Right atrium auricular region (tissue), 2 donors: ENCODE results near the gene CASS4. TPM values are rescaled to one million over a fixed set of nuclear protein-coding genes. Genes with fewer than 3 reads are reported as not detected.

Source experiments
- DNase-seq: peaks from one replicate; pipeline ENCODE4 v3.0.0-alpha.2; 2019; ENCODE audit warnings: low spot score
- H3K27ac ChIP-seq, 2 donors: fragments of 200-600 bp; sonication (generic); 1 replicate in 1 of 2; 2 replicates in 1 of 2; pipeline ENCODE4 v1.5.1; 2016 to 2019
- H3K27me3 ChIP-seq, 2 donors: fragments of 200-600 bp; sonication (generic); one replicate each; pipeline versions ENCODE4 v1.5.1 to v1.6.0; 2017 to 2019
- H3K36me3 ChIP-seq: fragments of 200-600 bp; sonication (generic); one replicate; pipeline ENCODE4 v1.5.1; 2016
- H3K4me1 ChIP-seq, 2 donors: fragments of 200-600 bp; sonication (generic); one replicate each; pipeline versions ENCODE4 v1.5.1 to v1.6.0; 2017 to 2019
- H3K4me3 ChIP-seq, 2 donors: fragments of 200-600 bp; sonication (generic); 1 replicate in 1 of 2; 2 replicates in 1 of 2; pipeline ENCODE4 v1.5.1; 2017 to 2019; ENCODE audit warnings: mild to moderate bottlenecking in 1 of 2, moderate library complexity in 1 of 2
- H3K9me3 ChIP-seq, 2 donors: fragments of 200-600 bp; sonication (generic); one replicate each; pipeline ENCODE4 v1.5.1; 2019
- CTCF ChIP-seq, 2 donors: fragments of 200-600 bp; sonication (generic); IDR thresholded peaks; one replicate each; pipeline ENCODE4 v1.5.1; 2019; ENCODE audit warnings: antibody characterized with exemption in 2 of 2
- total RNA-seq, 2 donors: library from RNA; depleted of rRNA; stranded (reverse); fragments of >200 nt; gene quantifications; one replicate each; pipeline ENCODE4 v1.1.0, GENCODE V29; 2016

Gene CASS4
- total RNA-seq, 2 donors from 2014 or later = 2.0 to 2.4 TPM

- Histone ChIP-seq H3K27ac (no peak overlapping the region), H3K4me3 (no peak overlapping the region), H3K4me1 (peaks cover 0 to 10% of the 10 kb centered on the region in 2 donors), H3K27me3 (no peaks in the 10 kb centered on the region), H3K36me3 (no peaks in the 10 kb centered on the region), H3K9me3 (no peaks in the 10 kb centered on the region)
- peak; percentile 34 for DNase-seq
- no peak for TF ChIP-seq CTCF (IDR thresholded peaks at IDR 0.05)
Observed at GRCh38 chr20:56417402-56417801, 5.3 kb downstream of the CASS4 start.

DNA sequence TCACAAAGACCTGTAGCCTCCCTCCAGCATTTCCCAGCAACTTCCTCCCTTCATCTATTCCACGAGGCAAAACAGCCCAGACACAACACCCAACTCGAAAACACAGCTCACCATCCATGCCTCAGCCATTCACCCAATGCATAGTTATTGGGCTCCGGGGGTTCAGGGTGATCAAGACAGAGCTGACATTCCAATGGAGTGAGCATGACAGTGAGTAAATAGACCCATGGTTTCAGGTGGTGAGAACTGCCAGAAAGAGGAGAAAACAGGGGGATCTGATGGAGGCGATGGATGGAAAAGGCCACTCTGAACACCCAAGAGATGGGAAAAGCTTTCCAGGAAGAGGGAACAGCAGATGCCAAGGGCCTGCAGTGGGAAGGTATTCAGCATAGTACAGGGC is 5.9 kb downstream of the CASS4 start:
- Histone ChIP-seq H3K4me3 (no peak overlapping the region), H3K36me3 (no peaks in the 10 kb centered on the region), H3K27ac (peak overlapping the region; percentile 56 to 61), H3K4me1 (peaks cover 0 to 11% of the 10 kb centered on the region in 2 donors), H3K9me3 (no peaks in the 10 kb centered on the region), H3K27me3 (no peaks in the 10 kb centered on the region)
- TF ChIP-seq CTCF (IDR thresholded peaks at IDR 0.05) = no peak
- peak; percentile 30 for DNase-seq

DNA sequence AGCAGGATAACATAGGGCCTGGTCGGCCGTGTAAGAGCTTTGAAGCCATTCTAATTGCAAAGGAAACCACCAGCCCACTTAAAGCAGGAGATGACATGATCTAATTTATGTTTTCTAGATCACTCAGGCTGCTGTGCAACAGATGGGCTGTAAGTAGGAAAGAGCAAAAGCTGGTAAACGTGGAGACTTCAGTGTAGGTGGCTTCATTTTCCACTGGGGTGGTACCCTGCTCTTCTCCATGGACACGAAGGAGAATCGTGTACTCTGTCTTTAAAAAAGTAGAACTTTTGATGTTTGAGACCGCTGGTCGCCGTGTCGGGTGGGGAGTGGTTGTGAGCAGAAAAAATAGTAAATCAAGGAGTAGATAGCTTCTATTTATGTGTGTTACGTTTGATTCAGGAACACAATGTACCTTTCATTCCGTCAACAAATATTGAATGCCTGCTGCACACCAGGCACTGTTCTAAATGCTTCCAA is 6.4 kb downstream of the CASS4 start:
- Histone ChIP-seq H3K4me3 (no peak overlapping the region), H3K9me3 (no peaks in the 10 kb centered on the region), H3K36me3 (no peaks in the 10 kb centered on the region), H3K4me1 (peaks cover 0 to 12% of the 10 kb centered on the region in 2 donors), H3K27me3 (no peaks in the 10 kb centered on the region), H3K27ac (peak overlapping the region; percentile 56 to 61)
- no peak for TF ChIP-seq CTCF (IDR thresholded peaks at IDR 0.05)
- DNase-seq = peak; percentile 51

GRCh38 chr20:56420028-56420427 is 8.0 kb downstream of the CASS4 start:
- no peak for TF ChIP-seq CTCF (IDR thresholded peaks at IDR 0.05)
- DNase-seq = no peak
- no peaks in the 10 kb centered on the region for H3K9me3 ChIP-seq
- no peak overlapping the region for H3K4me3 ChIP-seq
- H3K27ac ChIP-seq = peak overlapping the region in 1 of 2 donors; percentile 61
- H3K4me1 ChIP-seq = peaks cover 0 to 12% of the 10 kb centered on the region in 2 donors
- no peaks in the 10 kb centered on the region for H3K36me3 ChIP-seq
- no peaks in the 10 kb centered on the region for H3K27me3 ChIP-seq

- no peak for DNase-seq
- Histone ChIP-seq H3K4me3 (no peak overlapping the region), H3K9me3 (no peaks in the 10 kb centered on the region), H3K4me1 (peaks cover 0 to 12% of the 10 kb centered on the region in 2 donors), H3K36me3 (no peaks in the 10 kb centered on the region), H3K27ac (no peak overlapping the region), H3K27me3 (no peaks in the 10 kb centered on the region)
- TF ChIP-seq CTCF (IDR thresholded peaks at IDR 0.05) = no peak
Observed at GRCh38 chr20:56420940-56421688, 9.1 kb downstream of the CASS4 start.
